K562 (cell line): ENCODE data around the gene KCNA2. TPM values are rescaled to one million over a fixed set of nuclear protein-coding genes. Genes with fewer than 3 reads are reported as not detected.

Experiments used
- ATAC-seq: fragments of 200-7000 bp; cut with Tn5 transposase; 3 replicates; pipeline ENCODE4 v1.9.1; 2020; ENCODE audit warnings: moderate library complexity
- BruUV-seq: library from RNA; stranded (reverse); fragments of 400-500 nt; replicated peaks from 2 replicates; lab custom pipeline; 2021; lab: Mats Ljungman, UMichigan
- CTCF ChIA-PET: fragments of 300-600 bp; formaldehyde crosslinking; extraction: SDS; loops from one replicate; lab custom pipeline; 2021; ENCODE audit warnings: low intra/inter-chr PET ratio; lab: Yijun Ruan, JAX
- POLR2A ChIA-PET: fragments of 300-600, 350-650 bp; sonication (Branson Sonifier 250); formaldehyde crosslinking; extraction: SDS; loops from one replicate; lab custom pipeline; 2021; ENCODE audit warnings: antibody characterized with exemption, inconsistent platforms; lab: Yijun Ruan, JAX
- DNase-seq, 4 experiments: peaks; one replicate each; pipeline versions ENCODE4 v3.0.0 to v3.0.0-alpha.2; 2011 to 2018; ENCODE audit warnings: low spot score in 3 of 4, mixed read lengths in 3 of 4; ENCODE audit errors: extremely low read depth in 1 of 4
- FAIRE-seq: peaks from 2 replicates; lab custom pipeline; 2011; peaks lifted over from hg19 to GRCh38; lab: Jason Lieb, UNC
- H2AFZ ChIP-seq: 2 replicates; pipeline ENCODE4 v1.6.0; 2011; ENCODE audit warnings: low read depth, low read length, control low read depth, inconsistent platforms
- H3K27ac ChIP-seq: fragments of 200-600 bp; 3 replicates; pipeline ENCODE4 v1.8.0; 2011; ENCODE audit warnings: low read depth, mild to moderate bottlenecking, control low read depth, inconsistent platforms, low read length, moderate library complexity, mixed read lengths; ENCODE audit errors: extremely low read depth
- H3K27me3 ChIP-seq, 2 experiments: fragments of 300-600 bp in 1 of 2; 2 replicates in 1 of 2; 3 replicates in 1 of 2; pipeline versions ENCODE4 v1.6.0 to v1.8.0; 2011; ENCODE audit warnings: inconsistent platforms in 2 of 2, low read length in 2 of 2, mild to moderate bottlenecking in 1 of 2, mixed read lengths in 1 of 2, moderate library complexity in 1 of 2; ENCODE audit not compliant: control insufficient read depth in 2 of 2, insufficient read depth in 2 of 2
- H3K36me3 ChIP-seq: fragments of 300-600 bp; 3 replicates; pipeline ENCODE4 v1.8.0; 2011; ENCODE audit warnings: mild to moderate bottlenecking, low read length, inconsistent platforms; ENCODE audit not compliant: control insufficient read depth, insufficient read depth
- H3K4me1 ChIP-seq, 2 experiments: fragments of 200-600 bp in 1 of 2; replicated peaks in 1 of 2; 2 replicates in 1 of 2; 3 replicates in 1 of 2; pipeline versions ENCODE4 v1.5.1 to v1.8.0; 2011; ENCODE audit warnings: inconsistent platforms in 2 of 2, low read length in 2 of 2, mild to moderate bottlenecking in 1 of 2, mixed read lengths in 1 of 2, moderate library complexity in 1 of 2; ENCODE audit not compliant: control insufficient read depth in 2 of 2, insufficient read depth in 2 of 2
- H3K4me2 ChIP-seq: 2 replicates; pipeline ENCODE4 v1.6.1; 2011; ENCODE audit warnings: low read length, control low read depth, inconsistent platforms, mixed read lengths; ENCODE audit not compliant: insufficient read depth
- H3K4me3 ChIP-seq: fragments of 200-600 bp; sonication (generic), shearing (Covaris generic); 2 replicates; pipeline ENCODE4 v1.5.1; 2016; ENCODE audit warnings: control low read depth, inconsistent platforms
- H3K79me2 ChIP-seq: fragments of 200-600 bp; 3 replicates; pipeline ENCODE4 v1.8.0; 2011; ENCODE audit warnings: low read length, inconsistent platforms; ENCODE audit not compliant: control insufficient read depth, insufficient read depth
- H3K9ac ChIP-seq, 2 experiments: 2 replicates each; pipeline versions ENCODE4 v1.6.0 to v1.6.1; 2011; ENCODE audit warnings: low read depth in 2 of 2, low read length in 2 of 2, control low read depth in 1 of 2, inconsistent platforms in 1 of 2, mild to moderate bottlenecking in 1 of 2, mixed read lengths in 1 of 2; ENCODE audit not compliant: insufficient read depth in 1 of 2
- H3K9me1 ChIP-seq: one replicate; pipeline ENCODE4 v1.6.0; 2011; ENCODE audit warnings: inconsistent platforms, mild to moderate bottlenecking, low read length, moderate library complexity; ENCODE audit not compliant: control insufficient read depth, insufficient read depth
- H3K9me3 ChIP-seq: replicated peaks from 2 replicates; pipeline ENCODE4 v1.5.1; 2011; ENCODE audit warnings: low read depth, low read length, inconsistent platforms; ENCODE audit not compliant: control insufficient read depth, insufficient read depth
- H4K20me1 ChIP-seq: replicated peaks from 2 replicates; pipeline ENCODE4 v1.6.1; 2011; ENCODE audit warnings: low read length, inconsistent platforms, mixed read lengths; ENCODE audit not compliant: control insufficient read depth, insufficient read depth
- BCOR ChIP-seq: fragments of 450-650 bp; IDR thresholded peaks from 2 replicates; pipeline ENCODE4 v1.6.1; 2016
- CBX1 ChIP-seq: sonication (generic); IDR thresholded peaks from 2 replicates; pipeline ENCODE4 v1.6.1; 2016; ENCODE audit warnings: antibody characterized with exemption, low read depth, mild to moderate bottlenecking
- HDAC6 ChIP-seq: IDR thresholded peaks from 2 replicates; pipeline ENCODE4 v1.6.1; 2012; ENCODE audit warnings: low read depth, mild to moderate bottlenecking, control low read depth, inconsistent platforms, low read length, moderate library complexity
- KAT7 ChIP-seq: sonication (generic); formaldehyde crosslinking; IDR thresholded peaks from 2 replicates; pipeline ENCODE4 v1.8.0; 2022; ENCODE audit warnings: missing genetic modification reagents, mild to moderate bottlenecking, borderline replicate concordance
- NRF1 ChIP-seq, 2 experiments: fragments of 450-650 bp; IDR thresholded peaks in 1 of 2; conservative IDR thresholded peaks in 1 of 2; 2 replicates each; pipeline ENCODE4 v1.6.1; 2014; ENCODE audit warnings: mild to moderate bottlenecking in 2 of 2
- NUFIP1 ChIP-seq: fragments of 450-650 bp; IDR thresholded peaks from 2 replicates; pipeline ENCODE4 v1.6.1; 2018; ENCODE audit not compliant: partially characterized antibody
- POLR2AphosphoS5 ChIP-seq: IDR thresholded peaks from 2 replicates; pipeline ENCODE4 v1.6.1; 2011; ENCODE audit warnings: mild to moderate bottlenecking, low read depth, low read length, moderate library complexity; ENCODE audit not compliant: control insufficient read depth, insufficient read depth
- STAT6 ChIP-seq: sonication (generic); formaldehyde crosslinking; IDR thresholded peaks from 2 replicates; pipeline ENCODE4 v1.8.1; 2023; ENCODE audit warnings: mild to moderate bottlenecking, missing genetic modification reagents
- TAL1 ChIP-seq: fragments of 450-650 bp; IDR thresholded peaks from 2 replicates; pipeline ENCODE4 v1.6.1; 2016; ENCODE audit warnings: mild to moderate bottlenecking
- WGBS: fragments of 100-300 bp; shearing (Covaris generic); methylation state at CpG from one replicate; pipeline ENCODE4 v1.1.6; 2016; ENCODE audit warnings: low coverage, mixed read lengths; ENCODE audit not compliant: insufficient coverage; ENCODE audit errors: missing lambda C conversion rate; 5-methylcytosine and 5-hydroxymethylcytosine counted together
- in situ Hi-C: fragments of 300-500 bp; cut with MboI; formaldehyde crosslinking; loops from 4 replicates; pipeline ENCODE4 v1.15.0; 2018; ENCODE audit warnings: inconsistent platforms, mixed read lengths
- intact Hi-C: fragments of 100-400 bp; cut with micrococcal nuclease; formaldehyde crosslinking; loops from 2 replicates; pipeline ENCODE4 v1.14.2; 2022
- polyA plus RNA-seq, 8 experiments: library from polyadenylated mRNA; depleted of rRNA in 4 of 8; stranded (reverse) in 5 of 8; unstranded in 3 of 8; fragments of >200 nt; fragmentation: Nextera tagmentation in 2 of 8; fragmentation: Illumina TruSeq in 1 of 8; extraction: Ambion mirVana in 2 of 8; extraction: Trizol in 1 of 8; gene quantifications; 2 replicates each; pipeline versions ENCODE4 v1.2.1 to v1.2.3, GENCODE V29; 2011 to 2014; ENCODE audit warnings: inconsistent platforms in 1 of 8, missing spikeins in 1 of 8
- total RNA-seq, 7 experiments: library from RNA; depleted of rRNA in 6 of 7; stranded (reverse); fragments of >200 nt in 6 of 7; fragmentation: Illumina TruSeq in 2 of 7; extraction: Trizol in 2 of 7; gene quantifications; 2 replicates each; pipeline versions ENCODE4 v1.2.1 to v1.2.3, GENCODE V29; 2011 to 2021; ENCODE audit warnings: low replicate concordance in 1 of 7
- TF ChIP-seq, protein P1 (sequence below): sonication (generic); formaldehyde crosslinking; IDR thresholded peaks from 2 replicates; pipeline ENCODE4 v1.8.0; 2022; ENCODE audit warnings: missing genetic modification reagents, mild to moderate bottlenecking, borderline replicate concordance
- TF ChIP-seq, protein P2 (sequence below): sonication (generic); formaldehyde crosslinking; IDR thresholded peaks from 2 replicates; pipeline ENCODE4 v1.8.0; 2023; ENCODE audit warnings: mild to moderate bottlenecking, missing genetic modification reagents

KCNA2 gene
- total and polyA plus RNA-seq, 9 of the 15 experiments (the other 6 are each of a cell fraction or from before 2014, with no cell fraction given): not detected

DNA sequence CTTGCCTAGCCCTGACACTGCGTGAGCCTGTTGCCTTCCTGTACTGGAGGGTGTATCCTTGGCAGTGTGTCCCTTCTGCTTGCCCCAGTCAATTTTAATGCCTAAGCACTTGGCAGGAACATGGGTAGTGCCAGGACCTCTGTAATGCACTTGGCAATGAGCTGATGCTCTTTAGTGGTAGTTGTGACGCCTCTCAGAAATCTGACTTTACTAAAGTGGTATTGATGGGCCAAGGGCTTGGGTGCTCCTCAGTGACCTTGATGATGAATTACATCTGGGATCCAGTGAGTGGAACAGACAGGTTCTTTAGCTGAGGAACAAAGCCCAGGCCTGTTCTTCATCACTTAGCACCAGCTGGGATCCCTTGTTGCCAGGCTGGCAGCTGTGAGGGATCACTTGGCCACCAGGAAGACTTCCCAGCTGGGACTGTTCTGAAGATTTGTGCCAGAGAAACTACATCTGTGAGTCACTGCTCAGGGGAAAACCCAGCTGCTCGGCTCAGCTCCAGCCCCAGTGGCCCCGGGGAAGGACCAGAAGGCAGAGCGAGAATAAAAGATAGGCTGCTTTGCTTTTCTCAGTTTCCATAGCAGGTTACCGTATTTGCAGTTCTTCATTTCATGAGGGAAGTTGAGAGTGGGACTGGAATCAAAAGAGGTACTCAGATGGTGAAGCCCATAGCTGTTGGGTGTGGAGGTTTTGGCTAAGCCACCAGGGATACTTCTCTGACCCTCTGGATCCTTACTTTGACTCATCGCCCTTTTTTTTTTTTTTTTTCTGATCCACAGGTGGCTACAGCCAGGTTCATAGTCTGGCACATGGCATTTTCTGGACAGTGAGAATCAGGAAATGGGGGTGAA is 28.5 kb upstream of the KCNA2 start:
- Histone ChIP-seq H2AFZ (no peak overlapping the region), H3K4me2 (no peak overlapping the region), H3K9me3 (no peaks in the 10 kb centered on the region), H3K4me3 (no peak overlapping the region), H3K79me2 (no peaks in the 10 kb centered on the region), H3K27me3 (peaks cover 0 to 24% of the 10 kb centered on the region in 2 experiments; a peak in 4 of 5 replicates), H4K20me1 (peaks cover 5% of the 10 kb centered on the region; the same call in 1 of the 2 replicates), H3K4me1 (no peaks in the 10 kb centered on the region), H3K9me1 (no peaks in the 10 kb centered on the region), H3K36me3 (no peaks in the 10 kb centered on the region), H3K27ac (no peak overlapping the region), H3K9ac (no peak overlapping the region)
- POLR2A ChIA-PET: interaction anchor here (0.6 to 1.7 kb wide), 3 partner anchors 9 to 169 kb away, joined by 3 to 4 read pairs (median 4); no protein-coding TSS in a partner anchor
- intact Hi-C loops (no loop called here), in situ Hi-C loops (loop anchor here (5.0 kb wide), 1 partner anchor 373 kb away; no protein-coding TSS in a partner anchor)
- FAIRE-seq (no peak), DNase-seq (no peak), ATAC-seq (no peak)
- CTCF ChIA-PET: interaction anchor here (1.0 kb wide), 1 partner anchor 396 kb away, joined by 4 read pairs; no protein-coding TSS in a partner anchor
- WGBS: under 1% methylated on average over 7 of the region's 7 CpGs
- no TSS peak for BruUV-seq
- TF ChIP-seq HDAC6: no peak
- no peak for TF ChIP-seq NUFIP1
- no peak for TF ChIP-seq STAT6
- TF ChIP-seq, protein P1, sequence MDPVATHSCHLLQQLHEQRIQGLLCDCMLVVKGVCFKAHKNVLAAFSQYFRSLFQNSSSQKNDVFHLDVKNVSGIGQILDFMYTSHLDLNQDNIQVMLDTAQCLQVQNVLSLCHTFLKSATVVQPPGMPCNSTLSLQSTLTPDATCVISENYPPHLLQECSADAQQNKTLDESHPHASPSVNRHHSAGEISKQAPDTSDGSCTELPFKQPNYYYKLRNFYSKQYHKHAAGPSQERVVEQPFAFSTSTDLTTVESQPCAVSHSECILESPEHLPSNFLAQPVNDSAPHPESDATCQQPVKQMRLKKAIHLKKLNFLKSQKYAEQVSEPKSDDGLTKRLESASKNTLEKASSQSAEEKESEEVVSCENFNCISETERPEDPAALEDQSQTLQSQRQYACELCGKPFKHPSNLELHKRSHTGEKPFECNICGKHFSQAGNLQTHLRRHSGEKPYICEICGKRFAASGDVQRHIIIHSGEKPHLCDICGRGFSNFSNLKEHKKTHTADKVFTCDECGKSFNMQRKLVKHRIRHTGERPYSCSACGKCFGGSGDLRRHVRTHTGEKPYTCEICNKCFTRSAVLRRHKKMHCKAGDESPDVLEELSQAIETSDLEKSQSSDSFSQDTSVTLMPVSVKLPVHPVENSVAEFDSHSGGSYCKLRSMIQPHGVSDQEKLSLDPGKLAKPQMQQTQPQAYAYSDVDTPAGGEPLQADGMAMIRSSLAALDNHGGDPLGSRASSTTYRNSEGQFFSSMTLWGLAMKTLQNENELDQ (CRISPR knock-in tag): no peak
- TF ChIP-seq POLR2AphosphoS5: no peak
- TF ChIP-seq NRF1 (conservative IDR thresholded peaks at IDR 0.05 in 1 of 2, IDR thresholded peaks at IDR 0.05 in 1 of 2): no peak
- TF ChIP-seq, protein P2, sequence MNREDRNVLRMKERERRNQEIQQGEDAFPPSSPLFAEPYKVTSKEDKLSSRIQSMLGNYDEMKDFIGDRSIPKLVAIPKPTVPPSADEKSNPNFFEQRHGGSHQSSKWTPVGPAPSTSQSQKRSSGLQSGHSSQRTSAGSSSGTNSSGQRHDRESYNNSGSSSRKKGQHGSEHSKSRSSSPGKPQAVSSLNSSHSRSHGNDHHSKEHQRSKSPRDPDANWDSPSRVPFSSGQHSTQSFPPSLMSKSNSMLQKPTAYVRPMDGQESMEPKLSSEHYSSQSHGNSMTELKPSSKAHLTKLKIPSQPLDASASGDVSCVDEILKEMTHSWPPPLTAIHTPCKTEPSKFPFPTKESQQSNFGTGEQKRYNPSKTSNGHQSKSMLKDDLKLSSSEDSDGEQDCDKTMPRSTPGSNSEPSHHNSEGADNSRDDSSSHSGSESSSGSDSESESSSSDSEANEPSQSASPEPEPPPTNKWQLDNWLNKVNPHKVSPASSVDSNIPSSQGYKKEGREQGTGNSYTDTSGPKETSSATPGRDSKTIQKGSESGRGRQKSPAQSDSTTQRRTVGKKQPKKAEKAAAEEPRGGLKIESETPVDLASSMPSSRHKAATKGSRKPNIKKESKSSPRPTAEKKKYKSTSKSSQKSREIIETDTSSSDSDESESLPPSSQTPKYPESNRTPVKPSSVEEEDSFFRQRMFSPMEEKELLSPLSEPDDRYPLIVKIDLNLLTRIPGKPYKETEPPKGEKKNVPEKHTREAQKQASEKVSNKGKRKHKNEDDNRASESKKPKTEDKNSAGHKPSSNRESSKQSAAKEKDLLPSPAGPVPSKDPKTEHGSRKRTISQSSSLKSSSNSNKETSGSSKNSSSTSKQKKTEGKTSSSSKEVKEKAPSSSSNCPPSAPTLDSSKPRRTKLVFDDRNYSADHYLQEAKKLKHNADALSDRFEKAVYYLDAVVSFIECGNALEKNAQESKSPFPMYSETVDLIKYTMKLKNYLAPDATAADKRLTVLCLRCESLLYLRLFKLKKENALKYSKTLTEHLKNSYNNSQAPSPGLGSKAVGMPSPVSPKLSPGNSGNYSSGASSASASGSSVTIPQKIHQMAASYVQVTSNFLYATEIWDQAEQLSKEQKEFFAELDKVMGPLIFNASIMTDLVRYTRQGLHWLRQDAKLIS (CRISPR knock-in tag): no peak
- TF ChIP-seq TAL1: no peak
- no peak for TF ChIP-seq KAT7 (CRISPR knock-in tag)
- no peak for TF ChIP-seq BCOR
- TF ChIP-seq CBX1: no peak
